ENCODE measurements around the gene MAP2. TPM values are rescaled to one million over a fixed set of nuclear protein-coding genes. Genes with fewer than 3 reads are reported as not detected.

MAP2 gene, protein sequence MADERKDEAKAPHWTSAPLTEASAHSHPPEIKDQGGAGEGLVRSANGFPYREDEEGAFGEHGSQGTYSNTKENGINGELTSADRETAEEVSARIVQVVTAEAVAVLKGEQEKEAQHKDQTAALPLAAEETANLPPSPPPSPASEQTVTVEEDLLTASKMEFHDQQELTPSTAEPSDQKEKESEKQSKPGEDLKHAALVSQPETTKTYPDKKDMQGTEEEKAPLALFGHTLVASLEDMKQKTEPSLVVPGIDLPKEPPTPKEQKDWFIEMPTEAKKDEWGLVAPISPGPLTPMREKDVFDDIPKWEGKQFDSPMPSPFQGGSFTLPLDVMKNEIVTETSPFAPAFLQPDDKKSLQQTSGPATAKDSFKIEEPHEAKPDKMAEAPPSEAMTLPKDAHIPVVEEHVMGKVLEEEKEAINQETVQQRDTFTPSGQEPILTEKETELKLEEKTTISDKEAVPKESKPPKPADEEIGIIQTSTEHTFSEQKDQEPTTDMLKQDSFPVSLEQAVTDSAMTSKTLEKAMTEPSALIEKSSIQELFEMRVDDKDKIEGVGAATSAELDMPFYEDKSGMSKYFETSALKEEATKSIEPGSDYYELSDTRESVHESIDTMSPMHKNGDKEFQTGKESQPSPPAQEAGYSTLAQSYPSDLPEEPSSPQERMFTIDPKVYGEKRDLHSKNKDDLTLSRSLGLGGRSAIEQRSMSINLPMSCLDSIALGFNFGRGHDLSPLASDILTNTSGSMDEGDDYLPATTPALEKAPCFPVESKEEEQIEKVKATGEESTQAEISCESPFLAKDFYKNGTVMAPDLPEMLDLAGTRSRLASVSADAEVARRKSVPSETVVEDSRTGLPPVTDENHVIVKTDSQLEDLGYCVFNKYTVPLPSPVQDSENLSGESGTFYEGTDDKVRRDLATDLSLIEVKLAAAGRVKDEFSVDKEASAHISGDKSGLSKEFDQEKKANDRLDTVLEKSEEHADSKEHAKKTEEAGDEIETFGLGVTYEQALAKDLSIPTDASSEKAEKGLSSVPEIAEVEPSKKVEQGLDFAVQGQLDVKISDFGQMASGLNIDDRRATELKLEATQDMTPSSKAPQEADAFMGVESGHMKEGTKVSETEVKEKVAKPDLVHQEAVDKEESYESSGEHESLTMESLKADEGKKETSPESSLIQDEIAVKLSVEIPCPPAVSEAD (N-terminal part only)
- 5.5 to 7.2 TPM (median 6.9 TPM) in 3 replicates for total RNA-seq

DNA sequence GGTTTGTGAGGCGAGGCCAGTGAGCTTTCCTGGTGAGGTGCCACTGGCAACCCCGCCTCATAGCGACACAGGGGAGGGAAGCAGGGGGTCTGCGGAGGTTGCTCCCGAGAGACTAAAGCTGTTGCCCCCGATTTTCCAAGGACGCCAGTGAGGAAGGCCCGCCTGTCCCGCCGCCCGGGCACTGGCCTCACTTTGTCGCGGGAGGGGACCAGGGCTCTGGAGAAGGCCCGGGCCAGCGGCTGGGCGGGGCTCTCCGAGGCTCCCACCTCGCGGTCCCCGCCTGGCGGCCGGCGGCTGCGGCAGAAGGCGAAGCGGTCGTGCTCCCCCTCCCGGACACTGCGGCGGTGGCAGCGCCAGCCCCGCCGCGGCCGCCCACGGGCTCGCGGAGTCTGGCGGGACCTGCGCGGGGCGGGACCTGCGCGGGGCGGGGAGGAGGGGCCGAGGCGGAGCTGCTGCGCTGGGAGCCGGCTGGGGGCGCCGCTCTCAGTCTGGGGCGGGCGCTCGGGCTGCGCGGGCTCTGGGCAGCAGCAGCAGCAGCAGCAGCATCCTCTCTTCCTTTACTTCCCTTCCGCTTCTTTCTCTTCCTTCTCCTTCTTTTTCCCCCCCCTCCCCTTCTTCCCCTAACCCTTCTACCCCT, at the start of gene MAP2:
Gene MAP2, plus strand, starts transcription at position 486 of the 637 bp plus-strand sequence. CDS start 229,124 bp downstream, outside the sequence.
- H3K4me1 Mint-ChIP-seq: peaks cover 9% of the 10 kb centered on the region
- TF ChIP-seq, protein P1, sequence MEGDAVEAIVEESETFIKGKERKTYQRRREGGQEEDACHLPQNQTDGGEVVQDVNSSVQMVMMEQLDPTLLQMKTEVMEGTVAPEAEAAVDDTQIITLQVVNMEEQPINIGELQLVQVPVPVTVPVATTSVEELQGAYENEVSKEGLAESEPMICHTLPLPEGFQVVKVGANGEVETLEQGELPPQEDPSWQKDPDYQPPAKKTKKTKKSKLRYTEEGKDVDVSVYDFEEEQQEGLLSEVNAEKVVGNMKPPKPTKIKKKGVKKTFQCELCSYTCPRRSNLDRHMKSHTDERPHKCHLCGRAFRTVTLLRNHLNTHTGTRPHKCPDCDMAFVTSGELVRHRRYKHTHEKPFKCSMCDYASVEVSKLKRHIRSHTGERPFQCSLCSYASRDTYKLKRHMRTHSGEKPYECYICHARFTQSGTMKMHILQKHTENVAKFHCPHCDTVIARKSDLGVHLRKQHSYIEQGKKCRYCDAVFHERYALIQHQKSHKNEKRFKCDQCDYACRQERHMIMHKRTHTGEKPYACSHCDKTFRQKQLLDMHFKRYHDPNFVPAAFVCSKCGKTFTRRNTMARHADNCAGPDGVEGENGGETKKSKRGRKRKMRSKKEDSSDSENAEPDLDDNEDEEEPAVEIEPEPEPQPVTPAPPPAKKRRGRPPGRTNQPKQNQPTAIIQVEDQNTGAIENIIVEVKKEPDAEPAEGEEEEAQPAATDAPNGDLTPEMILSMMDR (IDR thresholded peaks at IDR 0.05; ENCODE audit: unreplicated experiment): peak; percentile 75
- no peaks in the 10 kb centered on the region for H3K36me3 Mint-ChIP-seq
- peaks cover 11% of the 10 kb centered on the region for H3K9me3 Mint-ChIP-seq
- H3K27ac Mint-ChIP-seq: peak within 1 kb of the TSS; percentile 55
- DNase-seq (ENCODE audit: low spot score in 2 of 2, unreplicated experiment in 2 of 2): peak; percentile 78 to 92
- peaks cover 7% of the 10 kb centered on the region for H3K27me3 Mint-ChIP-seq (ENCODE audit: low read depth)
- peak within 1 kb of the TSS; percentile 83 for H3K4me3 Mint-ChIP-seq

DNA sequence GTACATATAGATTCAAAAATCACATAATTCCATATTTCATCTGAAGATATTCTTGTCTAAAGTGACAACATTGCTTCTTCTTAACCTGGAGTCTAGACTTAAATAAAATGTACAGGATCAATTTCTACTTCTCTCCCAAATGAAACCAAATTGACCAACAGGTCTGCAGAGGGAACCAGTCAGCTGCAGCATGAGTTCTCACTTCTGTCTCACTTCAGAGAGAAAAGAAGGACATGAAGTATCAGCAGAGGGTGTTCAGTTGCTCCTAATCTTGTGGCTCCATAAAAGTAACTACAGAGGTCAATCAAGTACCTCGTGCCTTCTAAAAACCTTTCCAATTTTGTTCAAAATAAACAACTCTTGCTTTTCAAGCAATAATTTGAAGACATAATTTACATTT, 47.2 kb upstream of the MAP2 start:
- H3K27ac Mint-ChIP-seq: no peak overlapping the region

DNA sequence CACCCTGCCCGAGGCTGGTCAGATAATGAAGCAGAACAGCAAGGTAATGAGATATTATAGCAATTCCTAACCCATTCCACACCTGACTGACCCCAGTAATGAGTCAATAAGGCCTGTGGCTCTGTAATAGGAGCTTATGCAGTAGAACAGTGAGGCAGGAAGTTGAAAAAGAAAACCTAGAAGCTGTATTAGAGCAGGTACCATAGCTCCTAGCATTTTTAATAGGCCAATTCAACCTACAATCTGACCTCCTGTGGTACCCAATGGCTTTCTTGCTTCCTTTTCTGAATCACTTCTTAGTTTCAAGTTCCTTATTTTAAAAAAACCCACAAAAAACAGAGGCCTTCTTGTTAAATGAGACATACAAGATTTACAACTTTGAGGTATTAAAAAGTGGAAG, 43.6 kb upstream of the MAP2 start:
- Mint-ChIP-seq H3K36me3 (no peaks in the 10 kb centered on the region), H3K27me3 (ENCODE audit: low read depth) (no peaks in the 10 kb centered on the region), H3K4me3 (no peak overlapping the region), H3K4me1 (peaks cover 17% of the 10 kb centered on the region), H3K27ac (no peak overlapping the region), H3K9me3 (peaks cover 10% of the 10 kb centered on the region)
- DNase-seq (ENCODE audit: low spot score in 2 of 2, unreplicated experiment in 2 of 2): no peak
- TF ChIP-seq, protein P1 (IDR thresholded peaks at IDR 0.05; ENCODE audit: unreplicated experiment): no peak

More for the DNA sequence above, 47.2 kb upstream of the MAP2 start:
- H3K9me3 Mint-ChIP-seq: peaks cover 36% of the 10 kb centered on the region
- DNase-seq (ENCODE audit: low spot score in 2 of 2, unreplicated experiment in 2 of 2): no peak
- peaks cover 1% of the 10 kb centered on the region for H3K4me1 Mint-ChIP-seq
- H3K36me3 Mint-ChIP-seq: peaks cover 8% of the 10 kb centered on the region
- H3K4me3 Mint-ChIP-seq: no peak overlapping the region
- H3K27me3 Mint-ChIP-seq (ENCODE audit: low read depth): no peaks in the 10 kb centered on the region
- TF ChIP-seq, protein P1 (IDR thresholded peaks at IDR 0.05; ENCODE audit: unreplicated experiment): no peak

DNA sequence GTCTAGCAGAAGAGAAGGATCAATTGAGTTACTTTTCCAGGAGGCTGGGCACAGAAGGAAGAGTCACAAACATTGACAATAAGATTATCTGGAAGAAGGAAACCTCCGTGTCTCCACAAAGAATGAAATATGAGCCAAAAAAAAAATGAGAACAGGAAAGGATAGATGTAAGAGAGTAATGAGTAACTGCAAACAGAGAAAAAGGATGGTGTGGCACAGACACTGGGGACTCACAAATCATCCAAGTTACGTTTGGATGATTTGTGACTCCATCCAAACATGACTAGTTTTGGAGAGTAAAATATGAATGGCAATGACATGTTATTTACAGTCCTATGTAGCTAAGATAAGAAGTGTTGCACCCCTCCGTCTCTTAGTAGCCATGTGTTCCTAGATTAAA, 42.8 kb upstream of the MAP2 start:
- TF ChIP-seq, protein P1 (IDR thresholded peaks at IDR 0.05; ENCODE audit: unreplicated experiment): no peak
- no peak overlapping the region for H3K4me3 Mint-ChIP-seq
- H3K36me3 Mint-ChIP-seq: no peaks in the 10 kb centered on the region
- no peak for DNase-seq (ENCODE audit: low spot score in 2 of 2, unreplicated experiment in 2 of 2)
- no peak overlapping the region for H3K27ac Mint-ChIP-seq
- H3K27me3 Mint-ChIP-seq (ENCODE audit: low read depth): no peaks in the 10 kb centered on the region
- H3K4me1 Mint-ChIP-seq: peaks cover 17% of the 10 kb centered on the region
- H3K9me3 Mint-ChIP-seq: peaks cover 2% of the 10 kb centered on the region

DNA sequence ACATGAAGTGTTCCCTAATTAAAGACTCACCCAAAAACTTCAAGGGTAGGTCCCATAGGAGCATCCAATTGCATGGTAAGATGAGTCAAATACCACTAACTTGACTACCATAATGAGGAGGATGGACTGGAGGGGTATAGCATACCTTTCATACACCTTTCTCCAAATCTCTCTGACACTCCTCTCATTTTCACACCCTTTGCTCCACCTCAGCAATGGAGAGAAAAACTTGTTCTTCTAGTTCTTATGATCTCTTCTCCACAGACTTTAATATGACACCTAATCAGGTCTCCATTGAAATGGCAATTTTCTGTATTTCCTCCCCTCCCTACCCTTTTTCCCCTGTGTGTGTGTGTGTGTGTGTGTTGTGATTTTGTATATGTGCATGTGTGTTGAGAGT, 41.1 kb upstream of the MAP2 start:
- no peak overlapping the region for H3K27ac Mint-ChIP-seq
- no peaks in the 10 kb centered on the region for H3K36me3 Mint-ChIP-seq
- peaks cover 17% of the 10 kb centered on the region for H3K4me1 Mint-ChIP-seq
- TF ChIP-seq, protein P1 (IDR thresholded peaks at IDR 0.05; ENCODE audit: unreplicated experiment): no peak
- H3K27me3 Mint-ChIP-seq (ENCODE audit: low read depth): no peaks in the 10 kb centered on the region
- no peak for DNase-seq (ENCODE audit: low spot score in 2 of 2, unreplicated experiment in 2 of 2)
- no peaks in the 10 kb centered on the region for H3K9me3 Mint-ChIP-seq
- H3K4me3 Mint-ChIP-seq: no peak overlapping the region
